SH-SY5Y (cell line): ENCODE results near the gene TNNC1.

ENCODE experiments used
- GATA2 ChIP-seq: IDR thresholded peaks from 2 replicates; pipeline ENCODE4 v1.6.1; 2011; ENCODE audit warnings: mild to moderate bottlenecking, low read depth, low read length
- GATA3 ChIP-seq: IDR thresholded peaks from 2 replicates; pipeline ENCODE4 v1.6.1; 2011; ENCODE audit warnings: low read depth, mild to moderate bottlenecking, low read length, moderate library complexity

TNNC1 gene

GRCh38 chr3:52402706-52403270, 51.1 kb downstream of the TNNC1 start:
- TF ChIP-seq GATA3 (no peak), GATA2 (no peak)

DNA sequence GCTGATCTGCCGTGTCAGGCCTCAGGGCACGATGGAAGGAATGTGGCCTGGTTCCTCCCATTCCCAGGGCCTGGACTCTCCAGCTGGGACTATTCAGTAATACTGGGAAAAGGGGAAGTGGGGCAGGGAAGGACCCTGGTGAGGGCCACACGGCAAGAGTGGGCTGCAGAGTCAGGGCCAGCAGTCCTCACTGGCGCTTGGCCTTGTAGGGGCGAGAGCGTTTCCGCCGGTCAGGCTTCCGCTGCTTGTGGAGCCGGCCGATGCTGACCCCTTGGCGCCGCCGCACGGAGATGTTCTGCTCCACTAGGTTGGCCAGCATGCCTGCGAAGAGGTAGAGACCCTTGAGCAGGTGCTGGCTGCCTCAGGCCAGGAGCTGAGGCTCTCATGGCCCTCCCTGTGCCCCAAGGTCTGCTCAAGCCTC, 51.7 kb downstream of the TNNC1 start:
- TF ChIP-seq GATA3: no peak
- no peak for TF ChIP-seq GATA2

- TF ChIP-seq GATA3: no peak
- TF ChIP-seq GATA2: no peak
These were observed 52.3 kb downstream of the TNNC1 start for GRCh38 chr3:52401551-52401950.
